Neural cell (in vitro differentiated cells): Measurements from ENCODE around the gene ACYP2. TPM values are rescaled to one million over a fixed set of nuclear protein-coding genes. Genes with fewer than 3 reads are reported as not detected.

Experiments used
- H2AFZ ChIP-seq: fragments of 200-600, 300-800 bp; sonication (generic), shearing (Covaris generic); 2 replicates; pipeline ENCODE4 v1.6.0; 2014; ENCODE audit warnings: low read depth, mild to moderate bottlenecking, antibody characterized with exemption, low read length, moderate library complexity
- H3F3A ChIP-seq: fragments of 200-600 bp; shearing (Covaris generic); 2 replicates; pipeline ENCODE4 v1.6.1; 2016; ENCODE audit warnings: mild to moderate bottlenecking, moderate library complexity, mixed read lengths, antibody characterized with exemption, low read length; ENCODE audit not compliant: insufficient read depth, poor library complexity, severe bottlenecking
- H3K27ac ChIP-seq: fragments of 200-600, 300-800 bp; sonication (generic), shearing (Covaris generic); 2 replicates; pipeline ENCODE4 v1.5.1; 2014; ENCODE audit warnings: mild to moderate bottlenecking, low read length, moderate library complexity
- H3K27me3 ChIP-seq: fragments of 300-800, 200-600 bp; sonication (generic), shearing (Covaris generic); 2 replicates; pipeline ENCODE4 v1.6.0; 2014; ENCODE audit warnings: mild to moderate bottlenecking, low read depth, low read length, moderate library complexity; ENCODE audit not compliant: insufficient read depth
- H3K36me3 ChIP-seq: fragments of 300-800, 200-600 bp; sonication (generic), shearing (Covaris generic); 2 replicates; pipeline ENCODE4 v1.5.1; 2014; ENCODE audit warnings: mild to moderate bottlenecking, antibody characterized with exemption, low read length, moderate library complexity; ENCODE audit not compliant: insufficient read depth
- H3K4me2 ChIP-seq: fragments of 300-800, 200-600 bp; sonication (generic), shearing (Covaris generic); 2 replicates; pipeline ENCODE4 v1.6.0; 2014; ENCODE audit warnings: mild to moderate bottlenecking, low read length
- H3K4me3 ChIP-seq: fragments of 300-800, 200-600 bp; sonication (generic), shearing (Covaris generic); 2 replicates; pipeline ENCODE4 v1.5.1; 2014; ENCODE audit warnings: mild to moderate bottlenecking, low read length, moderate library complexity
- H3K79me2 ChIP-seq: fragments of 200-600 bp; shearing (Covaris generic); replicated peaks from 2 replicates; pipeline ENCODE4 v1.6.0; 2014; ENCODE audit warnings: mild to moderate bottlenecking, low read length, moderate library complexity; ENCODE audit not compliant: insufficient read depth
- H3K9ac ChIP-seq: fragments of 300-800, 200-600 bp; sonication (generic), shearing (Covaris generic); 2 replicates; pipeline ENCODE4 v1.6.1; 2016; ENCODE audit warnings: mild to moderate bottlenecking, low read length, mixed read lengths
- H3K9me2 ChIP-seq: fragments of 200-600 bp; shearing (Covaris generic); 2 replicates; pipeline ENCODE4 v1.6.1; 2016; ENCODE audit warnings: mild to moderate bottlenecking, low read length, mixed read lengths; ENCODE audit not compliant: insufficient read depth
- H3K9me3 ChIP-seq: fragments of 200-600, 300-800 bp; sonication (generic), shearing (Covaris generic); 2 replicates; pipeline ENCODE4 v1.6.1; 2016; ENCODE audit warnings: mild to moderate bottlenecking, mixed run types, low read length, moderate library complexity, mixed read lengths
- H4K20me1 ChIP-seq: fragments of 200-600 bp; shearing (Covaris generic); 2 replicates; pipeline ENCODE4 v1.6.1; 2016; ENCODE audit warnings: mild to moderate bottlenecking, mixed run types; ENCODE audit not compliant: insufficient read depth
- EP300 ChIP-seq: fragments of 450-650 bp; conservative IDR thresholded peaks from 2 replicates; pipeline ENCODE4 v1.6.1; 2014; ENCODE audit warnings: antibody characterized with exemption, mild to moderate bottlenecking, moderate library complexity; ENCODE audit not compliant: poor library complexity, severe bottlenecking
- EZH2 ChIP-seq: fragments of 200-600, 300-800 bp; shearing (Covaris generic), sonication (generic); IDR thresholded peaks from 2 replicates; pipeline ENCODE4 v1.6.1; 2014; ENCODE audit warnings: antibody characterized with exemption, low read length, borderline replicate concordance, mild to moderate bottlenecking; ENCODE audit not compliant: insufficient read depth, poor library complexity, severe bottlenecking
- MXI1 ChIP-seq: fragments of 450-650 bp; conservative IDR thresholded peaks from 2 replicates; pipeline ENCODE4 v1.6.1; 2014; ENCODE audit warnings: antibody characterized with exemption, mild to moderate bottlenecking; ENCODE audit not compliant: poor library complexity, severe bottlenecking
- POLR2AphosphoS5 ChIP-seq: IDR thresholded peaks from 2 replicates; pipeline ENCODE4 v1.6.1; 2012
- RAD21 ChIP-seq: fragments of 450-650 bp; conservative IDR thresholded peaks from 2 replicates; pipeline ENCODE4 v1.6.1; 2014; ENCODE audit warnings: antibody characterized with exemption, mild to moderate bottlenecking, moderate library complexity
- SMC3 ChIP-seq: fragments of 450-650 bp; conservative IDR thresholded peaks from 2 replicates; pipeline ENCODE4 v1.6.1; 2014; ENCODE audit warnings: antibody characterized with exemption, mild to moderate bottlenecking, moderate library complexity; ENCODE audit not compliant: poor library complexity
- TAF1 ChIP-seq: IDR thresholded peaks from 2 replicates; pipeline ENCODE4 v1.6.1; 2012; ENCODE audit warnings: low read depth
- polyA plus RNA-seq: library from polyadenylated mRNA; depleted of rRNA; stranded (reverse); fragments of >200 nt; gene quantifications from 2 replicates; pipeline ENCODE4 v1.2.3, GENCODE V29; 2014
- TF ChIP-seq, protein P1 (sequence below): IDR thresholded peaks from 2 replicates; pipeline ENCODE4 v1.6.1; 2012; ENCODE audit warnings: borderline replicate concordance
- TF ChIP-seq, protein P2 (sequence below): fragments of 450-650 bp; IDR thresholded peaks from 2 replicates; pipeline ENCODE4 v1.5.1; 2014; ENCODE audit warnings: antibody characterized with exemption, mild to moderate bottlenecking, moderate library complexity; ENCODE audit not compliant: poor library complexity, severe bottlenecking

Gene ACYP2
- polyA plus RNA-seq, 1 donor from 2014 or later, result 48.2 TPM

DNA sequence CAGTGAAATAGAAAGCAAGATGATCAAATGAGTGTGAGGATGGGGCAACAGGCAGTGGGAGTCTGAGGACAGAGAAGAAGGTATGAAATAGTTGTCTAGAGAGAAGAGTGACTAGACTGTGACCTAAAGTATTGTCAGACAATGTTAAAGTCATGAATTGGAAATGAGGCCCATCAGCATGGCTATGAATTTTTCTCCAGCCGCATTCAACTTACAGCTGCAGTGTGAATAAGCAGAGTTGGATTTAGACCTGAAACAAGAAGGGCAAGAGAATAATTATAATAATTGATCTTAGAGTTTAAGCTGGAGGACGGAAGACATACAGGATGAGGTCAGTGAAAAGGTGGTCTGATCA, 144.8 kb downstream of the ACYP2 start:
- H3K9me2 ChIP-seq, result no peaks in the 10 kb centered on the region
- no peaks in the 10 kb centered on the region for H3K27me3 ChIP-seq
- H3K27ac ChIP-seq, result no peak overlapping the region
- H3K36me3 ChIP-seq, result no peaks in the 10 kb centered on the region
- no peaks in the 10 kb centered on the region for H4K20me1 ChIP-seq
- H3K79me2 ChIP-seq, result no peaks in the 10 kb centered on the region
- H3F3A ChIP-seq, result no peaks in the 10 kb centered on the region
- no peak overlapping the region for H3K4me3 ChIP-seq
- TF ChIP-seq, protein P1, sequence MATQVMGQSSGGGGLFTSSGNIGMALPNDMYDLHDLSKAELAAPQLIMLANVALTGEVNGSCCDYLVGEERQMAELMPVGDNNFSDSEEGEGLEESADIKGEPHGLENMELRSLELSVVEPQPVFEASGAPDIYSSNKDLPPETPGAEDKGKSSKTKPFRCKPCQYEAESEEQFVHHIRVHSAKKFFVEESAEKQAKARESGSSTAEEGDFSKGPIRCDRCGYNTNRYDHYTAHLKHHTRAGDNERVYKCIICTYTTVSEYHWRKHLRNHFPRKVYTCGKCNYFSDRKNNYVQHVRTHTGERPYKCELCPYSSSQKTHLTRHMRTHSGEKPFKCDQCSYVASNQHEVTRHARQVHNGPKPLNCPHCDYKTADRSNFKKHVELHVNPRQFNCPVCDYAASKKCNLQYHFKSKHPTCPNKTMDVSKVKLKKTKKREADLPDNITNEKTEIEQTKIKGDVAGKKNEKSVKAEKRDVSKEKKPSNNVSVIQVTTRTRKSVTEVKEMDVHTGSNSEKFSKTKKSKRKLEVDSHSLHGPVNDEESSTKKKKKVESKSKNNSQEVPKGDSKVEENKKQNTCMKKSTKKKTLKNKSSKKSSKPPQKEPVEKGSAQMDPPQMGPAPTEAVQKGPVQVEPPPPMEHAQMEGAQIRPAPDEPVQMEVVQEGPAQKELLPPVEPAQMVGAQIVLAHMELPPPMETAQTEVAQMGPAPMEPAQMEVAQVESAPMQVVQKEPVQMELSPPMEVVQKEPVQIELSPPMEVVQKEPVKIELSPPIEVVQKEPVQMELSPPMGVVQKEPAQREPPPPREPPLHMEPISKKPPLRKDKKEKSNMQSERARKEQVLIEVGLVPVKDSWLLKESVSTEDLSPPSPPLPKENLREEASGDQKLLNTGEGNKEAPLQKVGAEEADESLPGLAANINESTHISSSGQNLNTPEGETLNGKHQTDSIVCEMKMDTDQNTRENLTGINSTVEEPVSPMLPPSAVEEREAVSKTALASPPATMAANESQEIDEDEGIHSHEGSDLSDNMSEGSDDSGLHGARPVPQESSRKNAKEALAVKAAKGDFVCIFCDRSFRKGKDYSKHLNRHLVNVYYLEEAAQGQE, result no peak
- TF ChIP-seq POLR2AphosphoS5 (no peak), EP300 (no peak), EZH2 (no peak), MXI1 (no peak), RAD21 (no peak), TAF1 (no peak), SMC3 (no peak)
- TF ChIP-seq, protein P2, sequence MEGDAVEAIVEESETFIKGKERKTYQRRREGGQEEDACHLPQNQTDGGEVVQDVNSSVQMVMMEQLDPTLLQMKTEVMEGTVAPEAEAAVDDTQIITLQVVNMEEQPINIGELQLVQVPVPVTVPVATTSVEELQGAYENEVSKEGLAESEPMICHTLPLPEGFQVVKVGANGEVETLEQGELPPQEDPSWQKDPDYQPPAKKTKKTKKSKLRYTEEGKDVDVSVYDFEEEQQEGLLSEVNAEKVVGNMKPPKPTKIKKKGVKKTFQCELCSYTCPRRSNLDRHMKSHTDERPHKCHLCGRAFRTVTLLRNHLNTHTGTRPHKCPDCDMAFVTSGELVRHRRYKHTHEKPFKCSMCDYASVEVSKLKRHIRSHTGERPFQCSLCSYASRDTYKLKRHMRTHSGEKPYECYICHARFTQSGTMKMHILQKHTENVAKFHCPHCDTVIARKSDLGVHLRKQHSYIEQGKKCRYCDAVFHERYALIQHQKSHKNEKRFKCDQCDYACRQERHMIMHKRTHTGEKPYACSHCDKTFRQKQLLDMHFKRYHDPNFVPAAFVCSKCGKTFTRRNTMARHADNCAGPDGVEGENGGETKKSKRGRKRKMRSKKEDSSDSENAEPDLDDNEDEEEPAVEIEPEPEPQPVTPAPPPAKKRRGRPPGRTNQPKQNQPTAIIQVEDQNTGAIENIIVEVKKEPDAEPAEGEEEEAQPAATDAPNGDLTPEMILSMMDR, result no peak
- no peak overlapping the region for H3K9ac ChIP-seq
- no peak overlapping the region for H3K4me2 ChIP-seq
- no peak overlapping the region for H2AFZ ChIP-seq
- no peaks in the 10 kb centered on the region for H3K9me3 ChIP-seq

DNA sequence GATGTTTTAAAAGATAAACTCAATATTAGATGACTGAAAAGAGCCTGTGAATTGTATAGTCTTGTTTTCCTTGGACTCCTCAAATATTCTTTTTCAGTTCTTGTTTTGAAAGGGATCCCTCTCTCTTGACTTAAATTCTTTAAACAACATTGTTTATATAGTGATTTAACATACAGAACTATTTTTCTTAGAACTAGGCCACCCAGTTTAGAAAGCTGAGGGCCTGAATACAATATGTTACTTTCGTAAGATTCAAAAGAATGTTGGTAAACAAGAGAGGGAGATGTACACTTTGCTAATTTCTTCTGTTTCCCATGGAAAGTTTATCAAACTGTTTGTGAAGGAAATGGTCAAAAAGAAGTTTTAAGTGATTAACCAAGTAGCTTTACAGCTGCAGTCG, 146.1 kb downstream of the ACYP2 start:
- no peaks in the 10 kb centered on the region for H3K36me3 ChIP-seq
- no peak overlapping the region for H3K9ac ChIP-seq
- H3K27me3 ChIP-seq, result no peaks in the 10 kb centered on the region
- H2AFZ ChIP-seq, result no peak overlapping the region
- no peaks in the 10 kb centered on the region for H3K9me3 ChIP-seq
- no peaks in the 10 kb centered on the region for H3F3A ChIP-seq
- H3K4me2 ChIP-seq, result no peak overlapping the region
- TF ChIP-seq EP300, result no peak
- no peak for TF ChIP-seq SMC3
- TF ChIP-seq, protein P2, result no peak
- TF ChIP-seq TAF1, result no peak
- H3K9me2 ChIP-seq, result no peaks in the 10 kb centered on the region
- H3K4me3 ChIP-seq, result no peak overlapping the region
- H3K79me2 ChIP-seq, result no peaks in the 10 kb centered on the region
- no peaks in the 10 kb centered on the region for H4K20me1 ChIP-seq
- H3K27ac ChIP-seq, result no peak overlapping the region
